ENCODE measurements around the gene SEMA4G. TPM values are rescaled to one million over a fixed set of nuclear protein-coding genes. Genes with fewer than 3 reads are reported as not detected.

Gene SEMA4G
- total and polyA plus RNA-seq, 2 of the 4 experiments (the other 2 are of a cell fraction), result 0.90 to 8.7 TPM

GRCh38 chr10:100983868-100984671 lies 14.8 kb downstream of the SEMA4G start:
- H3K79me1 ChIP-seq (ENCODE audit: low read depth in 1 of 2, low read length in 2 of 2), result peaks cover 36 to 50% of the 10 kb centered on the region in 2 experiments
- BruUV-seq (replicated peaks), result no TSS peak

More at GRCh38 chr10:100983868-100984671, 14.8 kb downstream of the SEMA4G start:
- TF ChIP-seq CHD1 (IDR thresholded peaks at IDR 0.05; ENCODE audit: low read depth, low read length) (no peak), SMC3 (IDR thresholded peaks at IDR 0.05; ENCODE audit: low read depth, low read length) (no peak), POLR2A (IDR thresholded peaks at IDR 0.05; ENCODE audit: low read depth, low read length) (no peak), MAZ (IDR thresholded peaks at IDR 0.05; ENCODE audit: borderline replicate concordance, low read depth, low read length) (no peak), MAFK (IDR thresholded peaks at IDR 0.05; ENCODE audit: low read depth, low read length) (no peak)
- DNase-seq (no peak), ATAC-seq (ENCODE audit: low read depth) (no peak)
- H3K27me3 ChIP-seq (ENCODE audit: control insufficient read depth, insufficient read depth, low read length), result no peaks in the 10 kb centered on the region
- peaks cover 28% of the 10 kb centered on the region for H3K36me3 ChIP-seq (ENCODE audit: control insufficient read depth, insufficient read depth, low read length)
- 85% methylated on average over 8 of the region's 13 CpGs; no CpG with 5 or more reads in 1 of the 2 experiments for WGBS, 2 experiments (ENCODE audit: extremely low coverage in 2 of 2, insufficient read length in 1 of 2)
- dilution Hi-C loops (cut with HindIII; ENCODE audit: low sequenced_read_pairs, unreplicated experiment), result no loop called here
- intact Hi-C loops (cut with micrococcal nuclease), result no loop called here
- H2AK9ac ChIP-seq (replicated peaks; ENCODE audit: low read depth, low read length, poor library complexity), result no peak overlapping the region
- no peak overlapping the region for H2BK5ac ChIP-seq (ENCODE audit: low read depth, low read length, poor library complexity, severe bottlenecking)
- no peak overlapping the region for H3K18ac ChIP-seq (ENCODE audit: low read depth, low read length)
- H3K56ac ChIP-seq (ENCODE audit: extremely low read depth, insufficient read depth, low read length), result no peak overlapping the region
- no peak overlapping the region for H3K23ac ChIP-seq (ENCODE audit: low read depth, low read length)
- H3K4me3 ChIP-seq (ENCODE audit: insufficient read depth, low read depth, low read length), result no peak overlapping the region
- H2AFZ ChIP-seq (replicated peaks; ENCODE audit: low read length, poor library complexity), result no peak overlapping the region
- H2BK20ac ChIP-seq (ENCODE audit: low read depth, low read length), result no peak overlapping the region
- 0 out of 2 replicates have a peak, but pooled peaks cover 3% of the 10 kb centered on the region for H4K20me1 ChIP-seq (ENCODE audit: insufficient read depth, low read length)
- H3K4me1 ChIP-seq (ENCODE audit: control insufficient read depth, insufficient read depth, low read length), result peaks cover 8% of the 10 kb centered on the region; the same call in 1 of the 2 replicates
- no peaks in the 10 kb centered on the region for H3K9me3 ChIP-seq (ENCODE audit: control insufficient read depth, insufficient read depth, low read length)
- POLR2A ChIA-PET (ENCODE audit: unreplicated experiment), result interaction anchor here (0.6 kb wide), 1 partner anchor 370 kb away, joined by 4 read pairs; no protein-coding TSS in a partner anchor
- H4K8ac ChIP-seq (ENCODE audit: low read depth in 2 of 2, low read length in 2 of 2), result no peak overlapping the region
- H3K9ac ChIP-seq (ENCODE audit: low read depth, low read length), result no peak overlapping the region
- H3K9me1 ChIP-seq (ENCODE audit: insufficient read depth, low read length), result peaks cover 13% of the 10 kb centered on the region
- CTCF ChIA-PET, result no interaction called here
- no peak overlapping the region for H3K4me2 ChIP-seq (ENCODE audit: low read depth, low read length)
- no peak overlapping the region for H4K91ac ChIP-seq (ENCODE audit: insufficient read depth, low read depth, low read length)
- H2BK15ac ChIP-seq (ENCODE audit: low read depth, low read length), result no peak overlapping the region
- H3K4ac ChIP-seq (ENCODE audit: low read depth, low read length), result no peak overlapping the region
- H2AK5ac ChIP-seq (ENCODE audit: low read depth, low read length), result no peak overlapping the region
- no peak overlapping the region for H2BK120ac ChIP-seq (ENCODE audit: low read depth, low read length)
- in situ Hi-C loops (cut with MboI; ENCODE audit: low sequenced_read_pairs), result no loop called here
- no peak overlapping the region for H3K27ac ChIP-seq (ENCODE audit: insufficient read depth, low read length)
- no peak overlapping the region for H3K14ac ChIP-seq (replicated peaks; ENCODE audit: low read depth, low read length)
- H4K5ac ChIP-seq (ENCODE audit: low read depth, low read length), result no peak overlapping the region
